ENCODE data around the gene KRTAP9-2. TPM values are rescaled to one million over a fixed set of nuclear protein-coding genes. Genes with fewer than 3 reads are reported as not detected.
"Not testable (repeated sequence)": the region's sequence is repeated elsewhere in the genome, so short reads cannot be mapped to it uniquely, and the experiment has no call there.

Gene KRTAP9-2
- total RNA-seq, 2 experiments from 2014 or later, result not detected

DNA sequence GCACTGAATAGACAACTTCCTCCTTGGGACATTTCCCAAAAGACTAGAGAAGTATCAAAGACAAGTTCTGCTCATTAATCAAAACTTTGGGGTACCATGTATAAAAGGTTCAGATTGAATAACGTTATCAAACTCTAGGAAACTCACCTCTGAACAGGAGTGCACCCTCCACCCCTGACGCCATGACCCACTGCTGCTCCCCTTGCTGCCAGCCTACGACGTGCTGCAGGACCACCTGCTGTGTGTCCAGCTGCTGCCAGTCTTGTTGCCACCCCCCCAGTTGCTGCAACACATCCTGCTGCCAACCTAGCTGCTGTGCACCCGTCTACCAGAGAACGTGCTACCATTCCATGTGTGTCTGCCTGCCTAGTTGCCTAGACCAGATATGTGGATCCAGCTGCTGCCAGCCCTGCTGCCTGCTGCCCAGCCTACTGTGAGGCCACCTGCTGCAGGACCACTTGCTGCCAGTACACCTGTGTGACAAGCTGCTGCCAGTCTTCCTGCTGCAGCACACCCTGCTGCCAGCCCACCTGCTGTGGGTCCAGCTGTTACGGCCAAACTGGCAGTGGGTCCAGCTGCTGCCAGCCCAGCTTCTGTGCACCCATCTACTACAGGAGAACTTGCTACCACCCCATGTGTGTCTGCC, 13.8 kb upstream of the KRTAP9-2 start:
- H3K4me3 Mint-ChIP-seq, result no peak overlapping the region
- ATAC-seq (ENCODE audit: low read depth) (no peak), DNase-seq (no peak)
- H3K27me3 Mint-ChIP-seq, result peaks cover 10% of the 10 kb centered on the region
- no peaks in the 10 kb centered on the region for H3K36me3 Mint-ChIP-seq
- H3K9me3 Mint-ChIP-seq, result peaks cover 1% of the 10 kb centered on the region
- POLR2A ChIA-PET, result no interaction called here
- H3K4me1 Mint-ChIP-seq, result no peaks in the 10 kb centered on the region
- no peak overlapping the region for H3K27ac Mint-ChIP-seq

DNA sequence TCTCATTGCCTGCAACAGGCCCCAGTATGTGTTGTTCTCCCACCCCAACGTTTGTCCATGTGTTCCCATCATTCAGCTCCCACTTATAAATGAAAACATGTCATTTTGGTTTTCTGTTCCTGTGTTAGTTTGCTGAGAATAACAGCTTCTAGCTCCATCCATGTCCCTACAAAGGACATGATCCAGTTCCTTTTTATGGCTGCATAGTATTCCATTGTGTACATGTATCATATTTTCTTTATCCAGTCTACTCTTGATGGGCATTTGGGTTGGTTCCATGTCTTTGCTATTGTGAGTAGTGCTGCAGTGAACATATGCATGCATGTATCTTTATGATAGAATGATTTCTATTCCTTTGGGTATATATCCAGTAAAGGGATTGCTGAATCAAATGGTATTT, 10.8 kb upstream of the KRTAP9-2 start:
- H3K9me3 Mint-ChIP-seq, result peaks cover 6% of the 10 kb centered on the region
- H3K27ac Mint-ChIP-seq, result no peak overlapping the region
- H3K4me3 Mint-ChIP-seq, result no peak overlapping the region
- no peaks in the 10 kb centered on the region for H3K36me3 Mint-ChIP-seq
- no peaks in the 10 kb centered on the region for H3K27me3 Mint-ChIP-seq
- DNase-seq (no peak), ATAC-seq (ENCODE audit: low read depth) (no peak)
- no peaks in the 10 kb centered on the region for H3K4me1 Mint-ChIP-seq
- POLR2A ChIA-PET, result no interaction called here

DNA sequence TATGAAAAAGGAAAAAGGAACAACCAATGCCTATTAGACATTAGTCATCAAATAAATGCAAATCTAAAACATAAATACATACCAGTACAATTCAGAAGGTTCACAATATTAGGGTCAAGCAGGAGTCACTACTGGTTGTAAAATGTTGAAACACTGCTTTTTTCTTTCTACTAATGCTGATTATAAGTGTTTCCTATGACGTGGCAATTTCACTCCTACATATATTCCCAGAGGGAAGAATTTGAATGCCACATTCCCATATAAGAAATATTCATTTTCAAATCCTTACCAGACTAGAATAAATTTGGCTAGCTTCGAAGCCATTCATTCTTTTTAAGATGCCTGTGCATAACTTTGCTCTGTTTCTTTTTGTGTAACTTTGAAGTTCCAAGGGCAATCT, 2.6 kb upstream of the KRTAP9-2 start:
- Mint-ChIP-seq H3K27me3 (peaks cover 4% of the 10 kb centered on the region), H3K4me3 (no peak overlapping the region), H3K36me3 (no peaks in the 10 kb centered on the region), H3K9me3 (peaks cover 4% of the 10 kb centered on the region), H3K27ac (no peak overlapping the region), H3K4me1 (no peaks in the 10 kb centered on the region)
- no peak for ATAC-seq (ENCODE audit: low read depth)
- DNase-seq, result no peak
- POLR2A ChIA-PET, result no interaction called here

DNA sequence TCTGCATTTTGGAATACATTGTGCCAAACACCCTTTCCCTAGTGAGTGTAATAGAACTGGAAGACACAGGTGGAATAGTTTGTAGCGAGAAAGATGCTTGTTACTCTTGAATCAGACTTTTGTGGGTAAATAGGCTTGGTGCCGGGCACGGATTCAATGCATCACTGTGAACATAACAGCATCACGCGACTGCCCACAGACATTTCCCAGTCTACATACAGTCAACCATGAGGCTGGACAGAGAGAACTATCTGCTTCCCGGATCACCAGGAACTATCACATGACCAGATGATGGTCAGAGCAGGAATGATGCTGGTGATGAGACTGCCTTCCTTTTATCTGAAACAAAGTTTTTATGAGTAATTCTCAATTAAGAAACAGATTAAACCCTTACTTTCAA, 397 bp upstream of the KRTAP9-2 start:
- POLR2A ChIA-PET, result no interaction called here
- Mint-ChIP-seq H3K9me3 (no peaks in the 10 kb centered on the region), H3K4me3 (no peak overlapping the region), H3K27ac (no peak overlapping the region), H3K36me3 (no peaks in the 10 kb centered on the region), H3K4me1 (no peaks in the 10 kb centered on the region), H3K27me3 (peaks cover 5% of the 10 kb centered on the region)
- DNase-seq, result no peak
- no peak for ATAC-seq (ENCODE audit: low read depth)

DNA sequence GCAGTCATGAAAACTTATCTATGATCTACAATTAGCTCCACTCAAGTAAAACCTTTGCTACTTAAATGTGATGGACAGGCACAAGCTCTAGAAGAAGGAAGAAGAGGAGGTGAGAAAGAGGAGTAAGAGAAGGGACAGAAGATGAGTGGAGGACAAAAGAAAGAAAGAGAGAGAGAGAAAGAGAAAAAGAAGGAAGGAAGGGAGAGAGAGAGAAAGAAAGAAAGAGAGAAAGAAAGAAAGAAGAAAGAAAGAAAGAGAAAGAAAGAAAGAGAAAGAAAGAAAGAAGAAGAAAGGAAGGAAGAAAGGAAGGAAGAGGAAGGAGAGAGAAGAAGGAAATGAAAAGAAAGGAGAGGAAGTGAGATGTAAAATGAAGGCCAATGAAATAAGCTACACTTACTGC, 3.6 kb downstream of the KRTAP9-2 start:
- peaks cover 8% of the 10 kb centered on the region for H3K27me3 Mint-ChIP-seq

DNA sequence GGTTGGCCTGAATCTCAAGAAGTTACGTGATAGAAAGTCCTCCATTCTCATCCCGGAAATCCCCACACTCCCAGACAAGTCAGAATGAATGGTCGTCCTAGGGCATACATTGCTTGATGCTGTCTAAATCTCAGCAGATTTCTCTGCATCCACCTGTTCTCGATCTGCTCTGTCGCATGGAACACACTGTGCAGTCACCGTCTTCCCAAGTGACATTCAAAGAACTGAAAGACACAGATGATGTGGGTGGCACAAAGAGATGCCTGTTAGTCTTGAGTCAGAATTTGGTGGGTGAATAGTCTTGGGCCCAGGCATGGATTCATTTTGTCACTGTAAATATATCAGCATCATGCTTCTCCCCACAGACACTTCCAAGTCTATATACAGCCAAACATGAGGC, 5.3 kb downstream of the KRTAP9-2 start:
- ATAC-seq (ENCODE audit: low read depth), result no peak
- H3K9me3 Mint-ChIP-seq, result no peaks in the 10 kb centered on the region

More for the DNA sequence above, 3.6 kb downstream of the KRTAP9-2 start:
- Mint-ChIP-seq H3K4me1 (no peaks in the 10 kb centered on the region), H3K9me3 (no peaks in the 10 kb centered on the region), H3K27ac (no peak overlapping the region), H3K36me3 (no peaks in the 10 kb centered on the region), H3K4me3 (no peak overlapping the region)
- no peak for ATAC-seq (ENCODE audit: low read depth)
- POLR2A ChIA-PET, result no interaction called here
- no peak for DNase-seq

DNA sequence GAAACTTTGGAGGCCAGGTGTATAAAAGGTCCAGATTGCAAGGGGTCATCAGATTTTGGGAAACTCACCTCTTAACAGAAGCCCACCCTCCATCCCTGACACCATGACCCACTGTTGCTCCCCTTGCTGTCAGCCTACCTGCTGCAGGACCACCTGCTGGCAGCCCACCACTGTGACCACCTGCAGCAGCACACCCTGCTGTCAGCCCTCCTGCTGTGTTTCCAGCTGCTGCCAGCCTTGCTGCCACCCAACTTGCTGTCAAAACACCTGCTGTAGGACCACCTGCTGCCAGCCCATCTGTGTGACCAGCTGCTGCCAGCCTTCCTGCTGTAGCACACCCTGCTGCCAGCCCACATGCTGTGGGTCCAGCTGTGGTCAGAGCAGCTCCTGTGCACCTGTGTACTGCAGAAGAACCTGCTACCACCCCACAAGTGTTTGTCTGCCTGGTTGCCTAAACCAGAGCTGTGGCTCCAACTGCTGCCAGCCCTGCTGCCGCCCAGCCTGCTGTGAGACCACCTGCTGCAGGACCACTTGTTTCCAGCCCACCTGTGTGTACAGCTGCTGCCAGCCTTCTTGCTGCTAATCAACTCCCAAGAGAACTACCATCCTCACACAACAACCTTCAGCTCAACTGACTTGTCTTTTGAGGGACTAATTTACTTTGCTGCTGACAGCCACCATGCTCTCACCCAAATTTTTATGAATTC, 6.1 kb downstream of the KRTAP9-2 start, which contains the start of gene KRTAP9-3:
KRTAP9-3 (plus strand) TSS at position 51 of the 707 bp plus-strand sequence; CDS start at position 104, 53 bp downstream.
- H3K4me3 Mint-ChIP-seq; POLR2A ChIA-PET; ATAC-seq (ENCODE audit: low read depth); DNase-seq; H3K36me3 Mint-ChIP-seq; H3K4me1 Mint-ChIP-seq; H3K9me3 Mint-ChIP-seq; H3K27ac Mint-ChIP-seq: not testable (repeated sequence)
- H3K27me3 Mint-ChIP-seq, result peaks cover 12% of the 10 kb centered on the region

More for the DNA sequence above, 5.3 kb downstream of the KRTAP9-2 start:
- Mint-ChIP-seq H3K4me1 (no peaks in the 10 kb centered on the region), H3K27ac (no peak overlapping the region), H3K36me3 (no peaks in the 10 kb centered on the region), H3K27me3 (peaks cover 12% of the 10 kb centered on the region), H3K4me3 (no peak overlapping the region)
- DNase-seq, result no peak
- POLR2A ChIA-PET, result no interaction called here

DNA sequence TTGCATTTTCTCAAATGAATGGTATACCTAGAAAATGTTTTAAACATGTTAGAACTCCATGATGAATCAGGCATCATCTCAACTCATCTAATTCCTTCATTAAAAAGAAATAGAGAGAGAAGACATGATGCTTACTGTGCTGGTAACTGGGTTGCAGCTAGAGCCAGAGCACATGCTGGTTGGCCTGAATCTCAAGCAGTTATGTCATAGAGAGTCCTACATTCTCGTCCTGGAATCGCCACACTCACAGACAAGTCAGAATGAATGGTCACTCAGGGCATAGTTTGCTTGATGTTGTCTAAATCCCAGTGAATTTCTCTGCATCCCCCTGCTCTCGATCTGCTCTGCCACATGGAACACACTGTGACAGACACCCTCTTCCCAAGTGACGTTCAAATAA, 10.7 kb downstream of the KRTAP9-2 start:
- H3K4me1 Mint-ChIP-seq; H3K4me3 Mint-ChIP-seq; H3K9me3 Mint-ChIP-seq; POLR2A ChIA-PET; ATAC-seq (ENCODE audit: low read depth); H3K27ac Mint-ChIP-seq; DNase-seq; H3K27me3 Mint-ChIP-seq; H3K36me3 Mint-ChIP-seq: not testable (repeated sequence)

GRCh38 chr17:41237949-41238437, 11.5 kb downstream of the KRTAP9-2 start, which contains the start of gene KRTAP9-8:
TSS of gene KRTAP9-8 (plus strand) at chr17:41237999. CDS start at chr17:41238052, 53 bp downstream.
- DNase-seq; H3K4me3 Mint-ChIP-seq; POLR2A ChIA-PET; H3K9me3 Mint-ChIP-seq; H3K36me3 Mint-ChIP-seq; H3K27me3 Mint-ChIP-seq; ATAC-seq (ENCODE audit: low read depth); H3K4me1 Mint-ChIP-seq; H3K27ac Mint-ChIP-seq: not testable (repeated sequence)

- H3K4me3 Mint-ChIP-seq; H3K4me1 Mint-ChIP-seq; POLR2A ChIA-PET; H3K27ac Mint-ChIP-seq; H3K27me3 Mint-ChIP-seq; H3K36me3 Mint-ChIP-seq; H3K9me3 Mint-ChIP-seq; DNase-seq; ATAC-seq (ENCODE audit: low read depth): not testable (repeated sequence)
Observed at GRCh38 chr17:41246995-41247787, 20.7 kb downstream of the KRTAP9-2 start.

DNA sequence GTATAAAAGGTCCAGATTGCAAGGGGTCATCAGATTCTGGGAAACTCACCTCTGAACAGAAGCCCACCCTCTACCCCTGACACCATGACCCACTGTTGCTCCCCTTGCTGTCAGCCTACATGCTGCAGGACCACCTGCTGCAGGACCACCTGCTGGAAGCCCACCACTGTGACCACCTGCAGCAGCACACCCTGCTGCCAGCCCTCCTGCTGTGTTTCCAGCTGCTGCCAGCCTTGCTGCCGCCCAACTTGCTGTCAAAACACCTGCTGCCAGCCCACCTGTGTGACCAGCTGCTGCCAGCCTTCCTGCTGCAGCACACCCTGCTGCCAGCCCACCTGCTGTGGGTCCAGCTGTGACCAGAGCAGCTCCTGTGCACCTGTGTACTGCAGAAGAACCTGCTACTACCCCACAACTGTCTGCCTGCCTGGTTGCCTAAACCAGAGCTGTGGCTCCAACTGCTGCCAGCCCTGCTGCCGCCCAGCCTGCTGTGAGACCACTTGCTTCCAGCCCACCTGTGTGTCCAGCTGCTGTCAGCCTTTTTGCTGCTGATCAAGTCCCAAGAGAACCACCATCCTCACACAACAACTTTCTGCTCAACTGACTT, 23.3 kb downstream of the KRTAP9-2 start, which contains the start of gene KRTAP9-4:
KRTAP9-4 (plus strand) TSS at position 51 of the 604 bp plus-strand sequence; CDS start at position 85, 34 bp downstream.
- H3K27me3 Mint-ChIP-seq, result peaks cover 14% of the 10 kb centered on the region
- DNase-seq; POLR2A ChIA-PET; ATAC-seq (ENCODE audit: low read depth); H3K4me3 Mint-ChIP-seq; H3K4me1 Mint-ChIP-seq; H3K36me3 Mint-ChIP-seq; H3K9me3 Mint-ChIP-seq; H3K27ac Mint-ChIP-seq: not testable (repeated sequence)

- H3K27me3 Mint-ChIP-seq, result peaks cover 14% of the 10 kb centered on the region
- no peak overlapping the region for H3K4me3 Mint-ChIP-seq
- no peaks in the 10 kb centered on the region for H3K4me1 Mint-ChIP-seq
- POLR2A ChIA-PET, result no interaction called here
- DNase-seq, result no peak
- H3K9me3 Mint-ChIP-seq, result no peaks in the 10 kb centered on the region
- no peak for ATAC-seq (ENCODE audit: low read depth)
- H3K36me3 Mint-ChIP-seq, result no peaks in the 10 kb centered on the region
- H3K27ac Mint-ChIP-seq, result no peak overlapping the region
Observed at GRCh38 chr17:41251261-41251660, 24.8 kb downstream of the KRTAP9-2 start.

DNA sequence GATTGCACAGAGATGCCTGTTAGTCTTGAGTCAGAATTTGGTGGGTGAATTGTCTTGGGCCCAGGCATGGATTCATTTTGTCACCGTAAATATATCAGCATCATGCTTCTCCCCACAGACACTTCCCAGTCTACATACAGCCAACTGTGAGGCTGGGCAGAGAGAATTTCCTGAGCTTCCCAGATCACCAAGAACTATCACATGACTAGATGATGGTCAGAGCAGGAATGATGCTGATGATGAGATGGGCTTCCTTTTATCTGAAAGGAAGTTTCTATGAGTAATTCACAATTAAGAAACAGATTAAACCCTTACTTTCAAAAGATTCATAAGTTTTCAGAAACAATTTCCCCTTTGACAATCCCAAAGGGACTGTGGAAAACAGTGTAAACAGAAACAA, 28.4 kb downstream of the KRTAP9-2 start:
- no peak for DNase-seq
- Mint-ChIP-seq H3K36me3 (no peaks in the 10 kb centered on the region), H3K4me1 (no peaks in the 10 kb centered on the region), H3K4me3 (no peak overlapping the region), H3K9me3 (no peaks in the 10 kb centered on the region), H3K27ac (no peak overlapping the region), H3K27me3 (peaks cover 19% of the 10 kb centered on the region)
- no peak for ATAC-seq (ENCODE audit: low read depth)
- POLR2A ChIA-PET, result no interaction called here

Measured in activated naive CD8-positive, alpha-beta T cell treated with anti-CD3 and anti-CD28 coated beads, Interleukin-2, amount 10 ng/mL, durations not matched to agents 7 days and 5 days (primary cell).